GM19463 (cell line): ENCODE results near the gene PACS1.
"Not testable (repeated sequence)": the region's sequence is repeated elsewhere in the genome, so short reads cannot be mapped to it uniquely, and the experiment has no call there.

Experiments
- ATAC-seq: cut with Tn5 transposase; IDR thresholded peaks from one replicate; pipeline ENCODE4 v1.9.1; 2021; ENCODE audit warnings: mild to moderate bottlenecking, moderate library complexity; ENCODE audit not compliant: unreplicated experiment

Gene PACS1

DNA sequence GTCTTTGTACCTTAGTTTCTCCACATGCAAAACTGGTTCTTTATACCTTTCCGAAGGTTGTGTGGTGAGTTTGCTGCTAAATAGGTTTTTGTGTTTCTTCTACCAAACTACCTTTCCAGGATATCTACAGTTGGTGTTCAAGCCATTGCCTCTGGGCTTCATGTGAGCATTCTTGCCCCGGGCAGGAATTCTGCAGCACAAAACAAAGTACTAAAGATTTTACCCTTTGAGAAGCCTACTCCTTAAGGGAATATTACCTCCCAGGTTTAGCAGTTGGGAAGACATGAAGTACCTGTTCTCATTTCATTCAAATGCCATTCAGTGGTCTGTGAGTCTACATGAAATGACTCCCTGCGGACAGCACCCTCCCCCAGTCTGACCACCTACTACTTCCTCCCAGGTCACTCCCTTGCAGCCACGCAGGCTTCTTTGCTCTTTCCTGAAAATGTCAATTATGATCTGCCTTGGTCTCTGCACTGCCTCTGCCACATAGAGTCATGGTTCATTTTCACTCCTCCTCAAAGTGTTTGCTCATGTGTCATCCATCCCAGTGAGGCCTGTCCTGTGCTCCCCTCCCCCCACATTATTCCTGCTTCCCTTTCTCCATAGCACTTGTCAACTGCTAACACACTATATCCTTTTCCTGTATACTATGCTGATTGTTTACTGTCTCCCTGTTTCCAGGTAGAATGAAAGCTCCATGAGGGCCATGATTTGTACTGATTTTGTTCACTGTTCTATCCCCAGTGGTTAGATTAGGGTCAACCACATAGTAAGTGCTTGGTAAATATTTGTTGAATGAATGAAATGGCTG is 36.9 kb downstream of the PACS1 start:
- no peak for ATAC-seq

DNA sequence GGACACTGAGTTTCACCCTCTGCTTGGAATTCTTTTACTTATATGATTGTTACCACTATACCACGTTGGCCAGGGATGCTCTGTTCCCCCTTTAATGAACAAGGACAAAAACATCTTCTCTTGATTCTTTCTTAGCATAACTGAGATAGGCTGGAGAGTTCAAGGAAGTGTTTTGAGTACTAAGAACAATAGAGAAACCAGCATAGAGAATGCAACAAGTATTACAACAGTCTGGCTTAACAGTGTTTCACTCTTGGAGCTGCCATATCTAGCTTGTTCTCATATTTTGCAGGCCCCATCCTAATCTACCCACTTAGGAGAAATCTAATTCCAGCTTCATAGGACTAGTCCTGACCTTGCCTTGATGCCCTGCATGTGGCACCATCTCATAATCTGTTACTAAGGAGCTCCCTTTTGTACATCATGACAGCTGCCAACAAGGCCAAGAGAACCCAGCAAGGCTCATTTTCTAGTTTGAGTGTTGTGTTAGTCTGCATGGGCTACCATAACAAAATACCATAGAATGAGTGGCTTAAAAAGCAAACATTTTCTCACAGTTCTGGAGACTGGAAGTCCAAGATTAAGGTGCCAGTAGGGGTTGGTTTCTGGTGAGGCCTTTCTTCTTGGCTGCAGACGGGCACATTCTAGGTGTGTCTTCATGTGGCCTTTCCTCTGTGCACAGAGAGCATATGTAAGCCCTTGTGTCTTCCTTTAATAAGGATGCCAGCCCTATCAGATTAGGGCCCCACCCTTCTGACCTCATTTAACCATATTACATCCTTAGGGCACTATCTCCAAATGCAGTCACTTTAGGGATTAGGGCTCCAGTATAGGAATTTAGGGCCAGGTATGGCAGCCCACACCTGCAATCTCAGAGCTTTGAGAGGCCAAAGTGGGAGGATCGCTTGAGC is 37.8 kb downstream of the PACS1 start:
- no peak for ATAC-seq

DNA sequence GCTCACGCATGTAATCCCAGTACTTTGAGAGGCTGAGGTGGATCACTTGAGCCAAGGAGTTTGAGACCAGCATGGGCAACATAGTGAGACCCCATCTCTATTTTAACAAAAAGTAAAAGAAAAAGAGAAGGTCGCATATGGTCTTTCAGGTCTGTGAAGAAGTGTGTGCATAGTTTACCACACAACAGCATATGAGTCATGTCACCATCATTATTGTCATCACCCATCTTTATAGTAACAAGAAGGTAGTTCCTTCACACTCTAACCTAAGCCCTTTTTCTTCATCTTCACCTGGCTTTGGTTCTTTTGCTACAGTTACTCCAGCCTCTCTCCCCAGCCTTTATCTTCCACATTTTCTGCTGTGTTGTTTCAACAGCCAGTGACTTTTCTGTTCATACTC is 39.2 kb downstream of the PACS1 start:
- ATAC-seq: no peak

- no peak for ATAC-seq
Observed at GRCh38 chr11:66111158-66111557, 41.1 kb downstream of the PACS1 start.

GRCh38 chr11:66112041-66112491 is 42.0 kb downstream of the PACS1 start:
- ATAC-seq: no peak

- peak; percentile 46 for ATAC-seq
Observed at GRCh38 chr11:66112601-66113499, 42.8 kb downstream of the PACS1 start.

- ATAC-seq: not testable (repeated sequence)
Observed at GRCh38 chr11:66114957-66115356, 44.9 kb downstream of the PACS1 start.

- ATAC-seq: peak; percentile 41
Observed at GRCh38 chr11:66115638-66116301, 45.7 kb downstream of the PACS1 start.

DNA sequence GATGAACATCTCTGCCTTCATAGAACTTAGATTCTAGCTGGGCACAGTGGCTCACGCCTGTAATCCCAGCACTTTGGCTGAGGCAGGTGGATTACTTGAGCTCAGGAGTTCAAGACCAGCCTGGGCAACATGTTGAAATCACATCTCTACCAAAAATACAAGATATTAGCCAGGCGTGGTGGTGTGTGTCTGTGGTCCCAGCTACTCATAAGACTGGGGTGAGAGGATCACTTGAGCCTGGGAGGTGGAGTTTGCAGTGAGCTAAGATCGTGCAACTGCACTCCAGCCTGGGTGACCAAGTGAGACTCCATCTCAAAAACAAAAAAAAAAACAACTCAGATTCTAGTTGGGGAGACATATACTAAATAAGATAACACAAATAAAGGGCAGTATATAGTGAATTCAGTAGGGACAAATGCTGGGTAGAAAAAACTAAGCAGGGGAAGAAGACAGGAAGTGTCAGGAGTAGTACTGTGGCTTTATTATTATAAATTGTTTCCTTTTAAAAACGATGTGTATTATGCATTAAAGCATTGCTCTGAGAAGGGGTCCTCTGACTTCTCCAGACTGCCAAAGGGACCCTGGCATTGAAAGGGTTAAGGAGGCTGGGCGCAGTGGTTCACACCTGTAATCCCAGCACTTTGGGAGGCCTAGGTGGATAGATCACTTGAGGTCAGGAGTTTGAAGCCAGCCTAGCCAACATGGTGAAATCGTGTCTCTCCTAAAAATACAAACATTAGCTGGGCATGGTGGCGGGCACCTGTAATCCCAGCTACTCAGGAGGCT is 46.7 kb downstream of the PACS1 start:
- ATAC-seq: no peak

GRCh38 chr11:66118847-66119246 is 48.8 kb downstream of the PACS1 start:
- no peak for ATAC-seq

DNA sequence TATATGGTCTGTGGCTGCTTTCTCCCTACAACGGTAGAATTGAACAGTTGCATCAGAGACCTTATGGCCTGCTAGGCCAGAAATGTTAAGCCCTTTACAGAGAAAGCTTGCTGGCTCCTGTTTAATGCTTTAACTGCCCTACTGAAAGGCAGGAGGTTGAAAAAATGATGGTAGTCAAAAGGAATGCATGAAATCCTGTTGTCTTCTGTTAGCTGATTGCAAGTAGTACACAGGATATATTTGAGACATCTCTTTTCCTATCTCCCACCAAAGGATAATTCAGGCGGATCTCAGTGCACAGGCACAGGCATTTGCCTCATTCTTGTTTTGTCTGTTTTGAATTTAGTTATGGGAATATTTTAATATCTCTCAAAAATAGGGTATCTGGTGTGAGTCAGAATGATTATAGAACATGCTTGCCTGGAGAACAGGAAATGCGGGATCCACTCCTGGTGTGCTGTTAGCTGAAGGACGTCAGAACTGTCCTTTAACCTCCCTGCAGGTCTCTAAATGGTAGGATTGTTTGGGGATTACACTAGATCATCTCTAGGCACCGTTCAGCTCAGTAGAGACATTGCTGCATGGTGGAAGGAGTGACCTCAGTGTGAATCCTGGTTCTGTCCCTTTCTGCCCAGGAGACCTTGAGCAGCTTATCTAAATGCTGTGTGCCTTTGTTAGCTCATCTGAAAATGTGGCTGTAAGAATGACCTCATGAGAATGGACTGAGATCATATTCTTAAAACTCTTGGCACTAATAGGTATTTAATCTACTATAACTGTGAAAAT is 49.5 kb downstream of the PACS1 start:
- no peak for ATAC-seq

DNA sequence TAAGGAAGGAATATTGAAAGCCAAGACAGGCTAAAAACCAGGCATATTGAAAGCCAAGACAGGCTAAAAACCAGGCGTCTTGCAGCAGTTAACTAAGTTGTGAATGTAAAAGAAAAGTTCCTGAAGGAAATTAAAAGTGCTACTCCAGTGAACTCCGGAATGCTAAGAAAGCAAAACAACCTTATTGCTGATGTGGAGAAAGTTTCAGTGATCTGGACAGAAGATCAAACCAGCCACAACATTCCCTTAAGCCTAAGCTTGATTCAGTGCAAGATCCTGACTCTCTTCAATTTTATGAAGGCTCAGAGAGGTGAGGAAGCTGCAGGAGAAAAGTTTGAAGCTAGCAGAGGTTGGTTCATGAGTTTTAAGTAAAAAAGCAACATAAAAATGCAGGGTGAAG is 51.4 kb downstream of the PACS1 start:
- no peak for ATAC-seq

GRCh38 chr11:66123902-66124301 is 53.8 kb downstream of the PACS1 start:
- ATAC-seq: no peak

DNA sequence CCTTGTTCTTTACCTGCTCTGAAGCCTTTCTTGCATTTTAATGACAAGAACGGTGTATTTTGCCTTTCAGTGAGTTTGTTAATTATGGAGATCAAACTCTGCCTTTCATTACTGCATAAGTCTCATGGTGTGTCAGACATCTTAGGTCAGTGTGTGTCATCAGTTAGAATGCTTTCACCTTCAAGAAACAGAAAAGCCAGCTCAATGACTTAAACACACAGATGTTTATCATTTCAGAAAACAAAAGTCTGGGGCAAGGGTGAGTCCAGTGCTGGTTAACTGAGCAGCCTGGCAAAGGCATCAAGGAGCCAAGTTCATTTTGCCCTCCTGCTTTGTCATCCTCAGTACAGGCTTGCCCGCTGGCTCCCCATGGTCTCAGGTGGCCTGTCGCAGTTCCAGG is 54.5 kb downstream of the PACS1 start:
- no peak for ATAC-seq

DNA sequence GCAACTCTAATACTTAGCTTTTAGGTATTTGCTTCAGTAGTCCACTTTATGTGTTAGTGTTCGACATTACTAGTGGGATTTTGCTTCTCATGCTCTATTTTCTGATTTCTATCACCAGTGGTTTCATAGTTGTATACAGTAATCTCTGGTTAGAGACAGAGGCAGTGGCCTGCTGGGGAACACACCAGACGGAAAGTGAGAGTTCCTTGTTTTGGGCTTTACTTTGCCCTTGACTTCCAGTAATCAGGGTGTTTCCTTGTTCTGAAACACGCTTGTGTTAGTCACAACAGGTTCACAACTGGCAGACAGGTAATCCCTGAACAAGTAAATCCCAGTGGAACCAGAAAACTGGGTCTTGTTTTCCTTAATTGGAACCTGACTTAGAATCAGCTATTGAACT is 56.0 kb downstream of the PACS1 start:
- peak; percentile 55 for ATAC-seq

- ATAC-seq: peak; percentile 46
Observed at GRCh38 chr11:66126808-66127555, 56.9 kb downstream of the PACS1 start.

GRCh38 chr11:66130978-66131377 is 60.9 kb downstream of the PACS1 start:
- no peak for ATAC-seq
